Stimulated activated CD4-positive, alpha-beta T cell treated with anti-CD3 and anti-CD28 coated beads, Interleukin-12 subunit alpha, Interleukin-12 subunit beta, amount 100 ng/mL, for 4 hours (primary cell): ENCODE data around the gene PKM.

Source experiments
- DNase-seq: peaks from one replicate; pipeline ENCODE4 v3.0.0-alpha.2; 2020

Gene PKM

DNA sequence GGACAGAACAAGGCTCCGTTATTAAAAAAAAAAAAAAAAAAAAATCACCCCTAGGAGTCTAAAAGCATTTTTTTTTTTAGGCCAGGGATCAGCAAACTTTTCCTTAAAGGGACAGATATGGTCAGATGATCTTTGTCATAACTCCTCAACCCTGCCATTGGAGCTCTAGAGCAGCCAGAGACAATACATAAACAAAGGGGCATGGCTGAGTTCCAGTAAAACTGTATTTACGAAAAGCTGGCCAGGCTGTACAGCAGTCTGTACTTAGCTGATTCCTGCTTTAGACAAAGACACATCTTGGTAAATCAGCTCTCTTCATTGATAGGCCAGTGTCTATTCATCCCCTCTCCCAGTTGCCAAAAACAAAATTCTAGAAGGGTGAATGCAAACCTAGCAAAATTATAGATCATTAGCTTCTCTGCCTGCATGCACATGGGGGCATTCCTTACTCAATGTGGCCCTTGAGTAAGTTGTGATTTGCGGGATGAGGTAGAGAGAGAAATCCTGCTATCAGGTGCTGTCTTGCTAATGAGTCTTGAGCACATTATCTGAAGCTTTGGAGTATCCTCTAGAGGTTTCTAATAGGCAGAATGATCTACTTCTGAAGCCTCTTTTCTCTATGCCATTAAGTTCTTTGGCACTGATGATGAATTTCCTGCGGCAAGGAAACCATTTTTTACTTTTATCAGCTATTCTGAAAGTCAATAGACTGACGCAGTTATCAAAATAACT, 77.6 kb downstream of the PKM start:
- DNase-seq, result no peak
